ENCODE data around the gene CCT7.

CCT7 gene

DNA sequence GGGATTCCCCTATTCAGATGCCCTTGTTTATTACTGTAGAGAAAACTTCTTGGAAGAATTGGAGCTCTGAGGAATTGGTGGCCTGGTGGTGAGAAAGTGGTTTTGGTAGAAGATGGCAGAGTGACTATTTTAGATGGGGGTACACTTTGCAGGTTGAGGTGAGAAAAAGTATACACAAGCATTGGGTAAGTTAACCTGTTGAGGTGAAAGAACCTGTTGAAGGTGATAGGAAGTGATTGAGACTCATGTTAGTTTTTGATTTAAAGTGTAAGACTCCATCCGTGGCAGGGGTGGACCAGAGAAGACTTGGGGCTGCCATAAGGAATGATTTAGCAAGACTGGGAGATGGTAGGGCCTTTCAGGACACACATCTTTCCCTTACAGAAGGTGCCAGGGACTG lies 3.1 kb downstream of the CCT7 start:
- Histone ChIP-seq H3K4me1 (ENCODE audit: control insufficient read depth, insufficient read depth, low read length) (peaks cover 12% of the 10 kb centered on the region; the same call in 1 of the 2 replicates), H3K27ac (ENCODE audit: extremely low read depth, low read depth, low read length) (no peak overlapping the region), H3K9me3 (ENCODE audit: control insufficient read depth, insufficient read depth, low read depth, low read length) (no peaks in the 10 kb centered on the region), H3K4me3 (ENCODE audit: low read depth, low read length) (no peak overlapping the region), H3K36me3 (ENCODE audit: control insufficient read depth in 2 of 2, insufficient read depth in 1 of 2, low read length in 2 of 2) (peaks cover 34 to 70% of the 10 kb centered on the region in 2 experiments)
- ChIA-PET CTCF (interaction anchor here (1.1 kb wide), 1 partner anchor 24 kb away, joined by 4 read pairs; no protein-coding TSS in a partner anchor), POLR2A (interaction anchor here (0.8 to 2.3 kb wide), 2 partner anchors 10 to 21 kb away, joined by 3 to 9 read pairs; no protein-coding TSS in a partner anchor)
- TF ChIP-seq ZNF175 (tag by site-specific recombination; IDR thresholded peaks at IDR 0.05) (no peak), ZNF501 (tag by site-specific recombination; IDR thresholded peaks at IDR 0.05) (no peak), ZNF670 (tag by site-specific recombination; IDR thresholded peaks at IDR 0.05; ENCODE audit: low read depth) (no peak), SALL2 (tag by site-specific recombination; IDR thresholded peaks at IDR 0.05; ENCODE audit: borderline replicate concordance) (no peak), ZBTB8A (tag by site-specific recombination; IDR thresholded peaks at IDR 0.05) (no peak), WT1 (tag by site-specific recombination; IDR thresholded peaks at IDR 0.05) (no peak), PRDM1 (tag by site-specific recombination; IDR thresholded peaks at IDR 0.05) (0 out of 2 replicates have a peak, but pooled peaks have one; percentile 88), GLIS1 (tag by site-specific recombination; IDR thresholded peaks at IDR 0.05) (no peak), ZNF174 (tag by site-specific recombination; IDR thresholded peaks at IDR 0.05) (no peak), SCRT2 (tag by site-specific recombination; IDR thresholded peaks at IDR 0.05) (peak; percentile 98), ZNF707 (tag by site-specific recombination; IDR thresholded peaks at IDR 0.05) (no peak), SCRT1 (tag by site-specific recombination; IDR thresholded peaks at IDR 0.05; ENCODE audit: borderline replicate concordance) (peak; percentile 91), ZNF473 (tag by site-specific recombination; IDR thresholded peaks at IDR 0.05) (no peak), ZBTB17 (tag by site-specific recombination; IDR thresholded peaks at IDR 0.05) (no peak), ZNF529 (tag by site-specific recombination; IDR thresholded peaks at IDR 0.05; ENCODE audit: insufficient replicate concordance) (no peak), ZSCAN23 (tag by site-specific recombination; IDR thresholded peaks at IDR 0.05) (no peak), ZNF341 (tag by site-specific recombination; IDR thresholded peaks at IDR 0.05; ENCODE audit: low read depth) (no peak), GLI2 (tag by site-specific recombination; IDR thresholded peaks at IDR 0.05; ENCODE audit: borderline replicate concordance, low read depth) (no peak), ZNF76 (tag by site-specific recombination; IDR thresholded peaks at IDR 0.05; ENCODE audit: borderline replicate concordance, low read depth) (no peak)
- TF ChIP-seq, protein P1, sequence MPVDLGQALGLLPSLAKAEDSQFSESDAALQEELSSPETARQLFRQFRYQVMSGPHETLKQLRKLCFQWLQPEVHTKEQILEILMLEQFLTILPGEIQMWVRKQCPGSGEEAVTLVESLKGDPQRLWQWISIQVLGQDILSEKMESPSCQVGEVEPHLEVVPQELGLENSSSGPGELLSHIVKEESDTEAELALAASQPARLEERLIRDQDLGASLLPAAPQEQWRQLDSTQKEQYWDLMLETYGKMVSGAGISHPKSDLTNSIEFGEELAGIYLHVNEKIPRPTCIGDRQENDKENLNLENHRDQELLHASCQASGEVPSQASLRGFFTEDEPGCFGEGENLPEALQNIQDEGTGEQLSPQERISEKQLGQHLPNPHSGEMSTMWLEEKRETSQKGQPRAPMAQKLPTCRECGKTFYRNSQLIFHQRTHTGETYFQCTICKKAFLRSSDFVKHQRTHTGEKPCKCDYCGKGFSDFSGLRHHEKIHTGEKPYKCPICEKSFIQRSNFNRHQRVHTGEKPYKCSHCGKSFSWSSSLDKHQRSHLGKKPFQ (tag by site-specific recombination; IDR thresholded peaks at IDR 0.05), result no peak
- TF ChIP-seq, protein P2, sequence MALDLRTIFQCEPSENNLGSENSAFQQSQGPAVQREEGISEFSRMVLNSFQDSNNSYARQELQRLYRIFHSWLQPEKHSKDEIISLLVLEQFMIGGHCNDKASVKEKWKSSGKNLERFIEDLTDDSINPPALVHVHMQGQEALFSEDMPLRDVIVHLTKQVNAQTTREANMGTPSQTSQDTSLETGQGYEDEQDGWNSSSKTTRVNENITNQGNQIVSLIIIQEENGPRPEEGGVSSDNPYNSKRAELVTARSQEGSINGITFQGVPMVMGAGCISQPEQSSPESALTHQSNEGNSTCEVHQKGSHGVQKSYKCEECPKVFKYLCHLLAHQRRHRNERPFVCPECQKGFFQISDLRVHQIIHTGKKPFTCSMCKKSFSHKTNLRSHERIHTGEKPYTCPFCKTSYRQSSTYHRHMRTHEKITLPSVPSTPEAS (tag by site-specific recombination; IDR thresholded peaks at IDR 0.05), result no peak
- TF ChIP-seq, protein P3, sequence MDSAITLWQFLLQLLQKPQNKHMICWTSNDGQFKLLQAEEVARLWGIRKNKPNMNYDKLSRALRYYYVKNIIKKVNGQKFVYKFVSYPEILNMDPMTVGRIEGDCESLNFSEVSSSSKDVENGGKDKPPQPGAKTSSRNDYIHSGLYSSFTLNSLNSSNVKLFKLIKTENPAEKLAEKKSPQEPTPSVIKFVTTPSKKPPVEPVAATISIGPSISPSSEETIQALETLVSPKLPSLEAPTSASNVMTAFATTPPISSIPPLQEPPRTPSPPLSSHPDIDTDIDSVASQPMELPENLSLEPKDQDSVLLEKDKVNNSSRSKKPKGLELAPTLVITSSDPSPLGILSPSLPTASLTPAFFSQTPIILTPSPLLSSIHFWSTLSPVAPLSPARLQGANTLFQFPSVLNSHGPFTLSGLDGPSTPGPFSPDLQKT (IDR thresholded peaks at IDR 0.05; ENCODE audit: borderline replicate concordance, low read depth, low read length), result no peak

DNA sequence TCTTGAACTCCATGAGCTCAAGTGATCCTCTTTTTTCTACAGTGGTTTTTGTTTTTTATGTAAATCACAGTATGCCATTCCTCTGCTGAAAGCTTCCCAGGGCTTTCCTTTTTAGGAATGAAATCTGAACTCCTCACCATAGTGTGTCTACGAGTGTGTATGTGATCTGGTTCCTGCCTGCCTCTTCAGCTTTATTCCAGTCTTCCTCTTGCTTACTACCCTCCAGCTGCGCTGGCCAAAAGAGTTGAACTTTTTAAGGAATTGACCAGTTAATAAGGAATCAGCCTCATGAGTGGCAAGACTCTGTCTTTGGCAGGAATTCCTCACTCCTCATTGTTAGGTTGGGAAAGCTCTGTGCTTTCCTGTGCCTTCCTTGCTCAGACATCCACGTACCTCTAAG lies 4.0 kb downstream of the CCT7 start:
- no peak overlapping the region for H3K27ac ChIP-seq (ENCODE audit: extremely low read depth, low read depth, low read length)
- POLR2A ChIA-PET, result no interaction called here
- H3K36me3 ChIP-seq (ENCODE audit: control insufficient read depth in 2 of 2, insufficient read depth in 1 of 2, low read length in 2 of 2), result peaks cover 37 to 80% of the 10 kb centered on the region in 2 experiments
- H3K4me3 ChIP-seq (ENCODE audit: low read depth, low read length), result no peak overlapping the region
- CTCF ChIA-PET, result interaction anchor here (1.0 kb wide), 1 partner anchor 23 kb away, joined by 3 read pairs; no protein-coding TSS in a partner anchor
- H3K9me3 ChIP-seq (ENCODE audit: control insufficient read depth, insufficient read depth, low read depth, low read length), result no peaks in the 10 kb centered on the region
- TF ChIP-seq ZNF292 (tag by site-specific recombination; IDR thresholded peaks at IDR 0.05; ENCODE audit: borderline replicate concordance, low read depth) (no peak), ZNF830 (tag by site-specific recombination; IDR thresholded peaks at IDR 0.05; ENCODE audit: low read depth) (no peak), PRDM1 (tag by site-specific recombination; IDR thresholded peaks at IDR 0.05) (0 out of 2 replicates have a peak, but pooled peaks have one; percentile 20)
- H3K4me1 ChIP-seq (ENCODE audit: control insufficient read depth, insufficient read depth, low read length), result peaks cover 8% of the 10 kb centered on the region; the same call in 1 of the 2 replicates

All from HEK293 (cell line).